Stimulated activated CD8-positive, alpha-beta memory T cell treated with anti-CD3 and anti-CD28 coated beads, Interleukin-15, amount 100 ng/mL, for 48 hours (primary cell): Measurements from ENCODE around the gene UFC1.
A peak's percentile ranks its signal among the peaks of the same experiment; 100 is the strongest.

Experiments
- DNase-seq, 2 donors: peaks; one replicate each; pipeline ENCODE4 v3.0.0-alpha.2; 2020; ENCODE audit warnings: low read depth in 2 of 2

The UFC1 gene

DNA sequence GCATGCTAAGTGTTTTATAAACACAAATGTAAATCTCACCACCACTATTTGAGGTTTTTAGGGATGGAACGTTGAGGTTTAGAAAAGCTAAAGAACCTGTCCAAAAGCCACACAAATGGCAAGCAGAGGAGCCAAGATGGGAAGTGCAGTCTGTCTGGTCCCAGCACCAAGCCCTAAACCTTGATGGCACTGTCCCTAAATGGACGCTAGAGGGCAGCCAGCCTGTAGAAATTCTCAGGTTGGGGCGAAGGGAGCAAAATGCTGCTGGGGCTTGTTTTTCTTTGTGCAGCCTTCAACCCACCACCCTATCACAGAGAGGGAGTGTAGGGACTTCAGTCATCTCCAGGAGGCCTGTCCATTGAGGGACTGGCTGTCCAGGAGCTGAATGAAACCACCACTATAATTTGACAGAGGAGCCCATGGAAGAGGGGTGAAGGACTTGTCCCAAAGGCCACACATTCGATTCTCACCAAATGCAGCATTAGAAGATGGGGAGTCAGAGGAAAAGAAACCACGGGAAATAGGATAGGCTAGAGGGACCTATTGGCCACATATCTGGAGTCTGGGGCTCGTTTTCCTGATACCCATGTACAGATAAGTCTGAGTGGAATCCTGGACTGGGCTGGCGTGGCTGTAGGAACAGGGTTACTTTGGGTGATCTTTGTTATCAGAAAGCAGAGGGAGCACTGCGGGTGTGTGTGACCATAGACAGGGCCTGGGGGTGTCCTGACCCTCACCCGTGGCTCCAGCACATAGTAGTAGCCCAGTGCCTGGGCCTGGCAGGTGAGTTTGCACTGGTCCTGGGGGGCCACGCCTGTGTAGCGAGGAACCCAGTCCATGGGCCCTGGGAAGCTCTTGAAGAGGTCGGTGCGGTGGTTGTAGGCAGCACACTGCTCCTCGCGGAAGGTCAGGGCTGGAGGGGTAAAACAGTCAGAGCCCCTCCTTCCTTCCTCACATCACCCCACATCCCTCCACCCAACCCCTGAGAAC is 39.0 kb downstream of the UFC1 start:
- DNase-seq = peak in 1 of 2 donors; percentile 39

- no peak for DNase-seq
Measured at GRCh38 chr1:161193561-161194235, 39.9 kb downstream of the UFC1 start.

- no peak for DNase-seq
Measured at GRCh38 chr1:161195171-161195570, 41.4 kb downstream of the UFC1 start.

GRCh38 chr1:161196111-161196510 is 42.3 kb downstream of the UFC1 start:
- DNase-seq = no peak

DNA sequence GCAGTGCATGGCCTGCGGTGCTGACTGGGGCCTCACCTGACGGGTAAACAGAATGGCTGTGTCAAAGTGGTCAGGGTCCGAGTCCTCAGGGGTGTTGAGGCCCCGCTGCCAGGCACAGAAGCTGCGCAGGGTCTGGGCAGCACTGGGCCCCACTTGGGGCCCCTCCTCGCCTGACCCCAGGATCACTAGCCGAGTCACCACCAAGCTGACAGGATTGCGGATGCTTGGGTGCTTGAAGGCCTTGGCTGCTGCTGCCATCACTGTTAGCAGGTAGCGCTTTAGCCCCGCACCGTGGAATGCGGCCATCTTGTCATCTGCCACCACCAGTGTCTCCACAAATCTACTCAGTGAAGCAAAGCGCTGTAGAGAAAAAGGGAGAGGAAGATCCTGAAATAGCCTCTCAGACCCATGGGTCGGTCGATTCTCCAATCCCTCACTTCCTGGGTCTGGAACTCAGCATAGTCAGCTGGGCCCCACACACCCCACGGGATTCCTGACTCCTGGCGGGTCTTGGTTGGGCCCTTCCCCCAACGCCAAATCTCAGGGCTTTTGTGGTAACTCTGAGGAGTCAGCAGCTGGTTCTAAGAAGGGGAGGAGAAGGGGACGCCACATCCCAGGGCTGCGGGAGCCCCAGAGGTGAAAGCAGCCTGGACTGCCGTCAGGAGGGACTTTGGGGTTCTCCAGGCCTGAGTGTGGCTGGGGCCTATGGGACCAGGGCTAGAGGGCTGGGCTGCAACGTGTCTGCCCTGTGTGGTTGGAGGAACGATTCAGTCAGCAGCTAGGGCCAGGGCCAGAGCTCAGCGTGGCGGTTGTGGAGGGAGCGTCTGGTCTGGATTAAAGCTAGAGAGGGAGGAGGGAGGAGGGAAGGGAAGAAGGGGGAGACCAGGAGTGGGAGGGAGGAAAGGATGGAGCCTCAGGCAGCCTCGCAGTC is 43.0 kb downstream of the UFC1 start:
- no peak for DNase-seq

GRCh38 chr1:161197560-161198193 is 43.9 kb downstream of the UFC1 start:
- DNase-seq = no peak

DNA sequence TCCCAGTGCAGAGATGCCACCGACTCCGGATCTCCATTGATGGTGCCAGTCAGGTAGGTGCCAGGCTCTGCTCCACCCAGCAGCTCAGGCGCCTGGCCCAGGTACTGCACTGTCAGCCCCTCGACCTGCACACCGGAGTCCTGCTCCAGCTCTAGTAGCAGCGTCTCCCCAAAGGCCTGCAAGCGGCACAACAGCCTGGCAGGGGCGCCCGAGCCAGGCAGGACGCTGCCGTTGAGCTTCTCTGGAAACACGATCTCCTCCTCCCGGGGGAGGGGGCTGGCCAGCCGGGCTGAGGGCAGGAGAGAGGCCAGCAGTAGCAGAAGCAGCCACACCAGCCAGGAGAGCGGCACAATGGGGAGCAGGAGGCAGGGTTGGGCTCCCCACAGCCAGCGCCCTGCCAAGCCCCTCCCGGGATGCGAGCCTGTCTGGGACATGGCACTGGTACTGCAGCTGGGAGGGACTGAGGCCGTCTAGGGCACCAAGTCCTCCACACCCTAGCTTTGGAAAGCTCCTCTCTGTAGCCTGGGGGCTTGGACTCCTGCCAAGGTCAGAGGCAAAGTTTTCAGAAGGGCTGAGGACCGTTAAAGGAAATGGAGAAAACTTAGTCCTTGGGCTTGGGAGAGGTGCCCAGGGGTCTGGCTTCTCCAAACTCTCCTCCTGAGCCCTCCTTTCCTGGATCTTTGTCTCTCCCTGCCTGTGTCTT is 44.6 kb downstream of the UFC1 start:
- no peak for DNase-seq

- no peak for DNase-seq
Measured at GRCh38 chr1:161198897-161199431, 45.2 kb downstream of the UFC1 start, which contains the start of gene ADAMTS4. TSS of gene ADAMTS4 (minus strand) at chr1:161199054. CDS start at chr1:161198627, 427 bp downstream.

DNA sequence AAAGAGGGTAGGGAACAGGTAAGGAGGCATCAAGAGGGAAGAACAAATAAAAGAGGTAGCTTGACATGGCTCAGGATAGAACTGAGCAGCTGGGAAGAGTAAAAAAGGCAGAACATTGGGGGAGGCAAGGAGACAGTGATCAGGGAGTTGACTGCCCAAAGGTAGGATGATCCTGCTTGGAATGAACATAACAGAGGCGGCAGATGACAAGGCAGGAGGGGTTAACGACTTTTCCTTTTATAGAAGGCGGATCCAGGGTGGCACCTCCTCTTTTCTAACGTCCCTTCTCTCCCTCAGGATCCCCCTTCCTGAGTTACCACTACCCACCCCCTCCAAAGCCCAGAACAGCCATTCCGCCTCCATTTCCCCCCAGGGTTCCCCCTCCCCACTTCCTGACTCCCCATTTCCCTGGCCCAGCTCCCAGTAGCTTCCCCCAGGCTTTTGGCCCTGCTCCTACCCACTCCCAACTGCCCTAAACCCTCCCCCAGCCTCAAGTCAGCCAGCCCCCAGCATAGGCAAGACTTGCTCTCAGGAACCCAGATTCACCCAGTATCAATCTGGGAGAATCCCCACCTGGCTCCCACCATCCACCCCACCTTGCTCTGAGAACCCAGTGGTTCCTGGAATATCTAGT is 45.8 kb downstream of the UFC1 start:
- no peak for DNase-seq

GRCh38 chr1:161200421-161200991 is 46.7 kb downstream of the UFC1 start:
- DNase-seq = no peak

DNA sequence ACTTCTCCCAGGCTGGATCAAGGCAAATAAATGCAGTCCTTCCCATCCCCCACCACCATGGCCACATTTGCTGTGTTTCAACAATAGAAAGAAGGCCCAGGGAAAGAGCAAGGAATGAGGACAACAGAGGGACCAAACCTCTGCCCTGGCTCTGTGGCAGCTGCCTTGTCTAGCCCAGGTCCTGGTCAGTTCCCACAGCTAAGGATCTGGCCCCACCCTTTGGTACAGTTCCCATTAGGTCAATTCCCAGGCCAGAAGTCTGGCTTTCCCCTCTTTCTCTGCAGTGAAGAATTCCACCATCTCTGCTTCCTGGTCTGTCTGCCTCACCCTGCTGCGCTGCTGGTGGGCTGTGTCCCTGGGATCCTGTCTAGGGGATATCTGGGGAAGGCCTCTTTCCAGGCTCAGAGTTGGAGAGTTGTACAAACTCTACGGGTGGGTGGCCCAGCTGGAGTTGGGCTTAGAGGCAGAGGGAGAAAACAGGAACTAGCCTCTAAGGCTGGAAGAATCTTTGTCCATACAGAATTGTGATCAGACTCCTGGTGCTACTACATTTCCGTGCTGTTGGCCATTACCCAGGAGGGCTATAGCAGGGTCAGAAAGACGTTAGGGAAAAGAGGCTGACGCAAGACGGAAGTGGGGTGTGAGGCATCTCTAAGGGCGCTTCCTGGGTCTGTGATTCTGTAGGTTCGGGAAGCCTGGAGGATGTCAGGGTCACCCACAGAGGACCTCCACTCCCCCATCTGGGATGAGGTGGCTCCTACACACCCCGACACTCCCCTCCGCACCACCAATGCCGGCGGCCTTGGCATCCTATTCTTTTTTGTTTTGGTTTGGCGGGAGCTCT is 47.4 kb downstream of the UFC1 start:
- no peak for DNase-seq

DNA sequence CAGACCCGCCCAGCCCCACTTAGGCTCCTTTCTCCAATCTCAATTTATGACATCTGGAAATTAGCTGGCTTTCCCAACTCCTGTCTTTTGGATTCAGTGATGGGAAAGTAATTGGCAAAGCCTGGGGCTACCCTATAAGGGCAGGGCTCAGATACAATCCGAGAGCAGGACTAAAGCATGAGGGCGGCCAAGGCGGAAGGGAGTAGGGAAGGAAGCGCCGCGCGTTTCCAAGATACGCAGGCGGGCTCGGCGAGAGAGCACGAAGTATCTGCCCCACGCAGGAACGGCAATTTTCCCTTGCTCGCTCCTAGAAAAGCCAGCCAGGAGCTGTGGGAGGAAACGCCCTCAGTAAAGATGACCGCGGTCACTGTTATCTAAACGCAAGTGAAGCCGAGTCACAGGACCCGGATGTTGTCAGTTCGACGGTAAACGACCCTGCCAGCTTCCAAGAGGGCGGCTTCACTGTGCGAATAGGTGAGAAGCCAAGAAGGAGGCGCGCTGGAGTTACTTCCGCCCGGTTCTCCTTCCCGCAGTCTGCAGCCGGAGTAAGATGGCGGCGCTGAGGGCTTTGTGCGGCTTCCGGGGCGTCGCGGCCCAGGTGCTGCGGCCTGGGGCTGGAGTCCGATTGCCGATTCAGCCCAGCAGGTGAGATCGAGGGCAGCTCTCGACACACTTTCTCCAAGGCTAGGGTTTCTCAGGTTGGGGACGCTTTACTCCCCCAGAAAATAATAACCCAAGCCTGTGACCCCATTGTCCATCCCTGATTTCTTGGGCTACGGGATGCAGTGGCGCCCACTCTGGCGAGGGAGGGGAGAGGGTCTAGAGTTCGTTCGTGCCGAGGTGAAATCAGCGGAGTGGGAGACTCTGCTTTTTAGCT is 48.3 kb downstream of the UFC1 start, which contains the start of gene NDUFS2:
Gene NDUFS2, plus strand, starts transcription at position 532 of the 877 bp plus-strand sequence. Its CDS starts 19 bp downstream, at position 551.
- peak; percentile 92 to 94 for DNase-seq

DNA sequence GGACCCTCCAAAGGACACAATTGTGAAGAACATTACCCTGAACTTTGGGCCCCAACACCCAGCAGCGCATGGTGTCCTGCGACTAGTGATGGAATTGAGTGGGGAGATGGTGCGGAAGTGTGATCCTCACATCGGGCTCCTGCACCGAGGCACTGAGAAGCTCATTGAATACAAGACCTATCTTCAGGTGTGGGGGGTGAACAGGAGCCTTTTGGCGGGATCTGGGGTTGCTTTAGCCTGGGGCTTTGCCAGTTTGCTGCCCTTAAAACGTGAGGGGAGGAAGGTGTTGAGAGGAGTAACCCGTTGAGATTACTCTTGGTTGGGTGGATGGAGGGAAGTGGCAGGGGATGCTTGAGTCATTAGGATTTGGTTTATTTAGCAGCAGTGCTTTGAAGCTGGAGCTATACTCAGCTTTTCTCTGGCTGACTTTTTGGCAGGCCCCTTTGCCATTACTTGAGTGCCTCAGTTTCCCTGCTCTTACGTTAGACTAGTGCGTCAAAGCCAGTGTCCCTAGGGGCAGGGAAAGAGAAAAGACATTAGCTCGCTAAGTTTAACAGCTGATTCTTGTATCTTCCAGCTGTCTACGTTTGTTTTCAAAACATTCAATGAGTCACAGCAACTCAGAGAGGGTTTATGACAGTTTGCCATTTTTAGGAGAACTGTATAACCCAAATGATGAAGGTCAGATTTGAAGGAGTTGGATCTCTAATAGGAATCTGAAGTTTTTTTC is 52.8 kb downstream of the UFC1 start:
- DNase-seq = no peak

GRCh38 chr1:161207173-161207572 is 53.4 kb downstream of the UFC1 start:
- no peak for DNase-seq
